HCT116 (cell line): Measurements from ENCODE around the gene PJA2. TPM values are rescaled to one million over a fixed set of nuclear protein-coding genes. Genes with fewer than 3 reads are reported as not detected.

Experiments
- ATAC-seq: fragments of 200-7000 bp; cut with Tn5 transposase; 2 replicates; pipeline ENCODE4 v1.9.1; 2020; ENCODE audit warnings: mild to moderate bottlenecking, moderate library complexity
- BruUV-seq: library from RNA; stranded (reverse); fragments of 400-500 nt; replicated peaks from 2 replicates; lab custom pipeline; 2021; lab: Mats Ljungman, UMichigan
- CTCF ChIA-PET: fragments of 300-600 bp; sonication (Branson Sonifier 250); formaldehyde crosslinking; loops from one replicate; lab custom pipeline; 2021; ENCODE audit warnings: antibody characterized with exemption; lab: Charles Lee
- POLR2A ChIA-PET: fragments of 300-600, 350-600 bp; sonication (Branson Sonifier 250); formaldehyde crosslinking; loops from one replicate; lab custom pipeline; 2021; ENCODE audit warnings: antibody characterized with exemption; lab: Charles Lee
- RAD21 ChIA-PET, 2 experiments: fragments of 300-600 bp; sonication (Branson Sonifier 250); formaldehyde crosslinking; loops; one replicate each; lab custom pipeline; 2023; ENCODE audit warnings: low total read pairs in 2 of 2; ENCODE audit not compliant: uncharacterized antibody in 2 of 2, unreplicated experiment in 2 of 2, low non-redundant PET in 1 of 2; lab: Charles Lee
- DNase-seq: peaks from one replicate; pipeline ENCODE4 v3.0.0-alpha.2; 2010; ENCODE audit warnings: low read depth, low spot score
- H2AFZ ChIP-seq: fragments of 200-600 bp; shearing (Covaris generic), sonication (generic); 2 replicates; pipeline ENCODE4 v1.6.1; 2017; ENCODE audit warnings: low read depth, mixed run types, mixed read lengths, antibody characterized with exemption, low read length; ENCODE audit not compliant: poor library complexity, severe bottlenecking
- H3K27ac ChIP-seq: 2 replicates; pipeline ENCODE4 v1.5.1; 2012; ENCODE audit warnings: low read depth, low read length
- H3K27me3 ChIP-seq: fragments of 200-600 bp; sonication (generic); 2 replicates; pipeline ENCODE4 v1.6.1; 2016; ENCODE audit warnings: mixed run types, low read length, mixed read lengths; ENCODE audit not compliant: insufficient read depth
- H3K36me3 ChIP-seq, 2 experiments: fragments of 200-500 bp in 1 of 2; fragments of 200-600 bp in 1 of 2; sonication (Bioruptor generic) in 1 of 2; sonication (generic) in 1 of 2; 2 replicates each; pipeline versions ENCODE4 v1.5.1 to v1.6.1; 2014 to 2016; ENCODE audit warnings: low read length in 2 of 2, inconsistent platforms in 1 of 2, mixed read lengths in 1 of 2, mixed run types in 1 of 2; ENCODE audit not compliant: insufficient read depth in 2 of 2, control insufficient read depth in 1 of 2
- H3K4me1 ChIP-seq, 2 experiments: fragments of 200-600 bp in 1 of 2; sonication (generic) in 1 of 2; 2 replicates each; pipeline versions ENCODE4 v1.5.1 to v1.6.1; 2012 to 2017; ENCODE audit warnings: low read length in 2 of 2, inconsistent platforms in 1 of 2, mild to moderate bottlenecking in 1 of 2, mixed read lengths in 1 of 2, mixed run types in 1 of 2, moderate library complexity in 1 of 2; ENCODE audit not compliant: insufficient read depth in 2 of 2, control insufficient read depth in 1 of 2
- H3K4me2 ChIP-seq: fragments of 200-600 bp; sonication (generic); 2 replicates; pipeline ENCODE4 v1.6.1; 2017; ENCODE audit warnings: mixed run types, low read length, mixed read lengths
- H3K4me3 ChIP-seq, 2 experiments: fragments of 200-600 bp in 1 of 2; sonication (generic) in 1 of 2; replicated peaks in 1 of 2; 2 replicates each; pipeline ENCODE4 v1.5.1; 2011 to 2016; ENCODE audit warnings: low read length in 2 of 2, control low read depth in 1 of 2, low read depth in 1 of 2, mild to moderate bottlenecking in 1 of 2, mixed read lengths in 1 of 2, mixed run types in 1 of 2
- H3K79me2 ChIP-seq: fragments of 200-600 bp; sonication (generic); 2 replicates; pipeline ENCODE4 v1.6.1; 2017; ENCODE audit warnings: mild to moderate bottlenecking, mixed run types, low read length, moderate library complexity, mixed read lengths; ENCODE audit not compliant: insufficient read depth
- H3K9ac ChIP-seq: fragments of 200-600 bp; sonication (generic); 2 replicates; pipeline ENCODE4 v1.6.1; 2016; ENCODE audit warnings: low read length, mixed read lengths
- H3K9me2 ChIP-seq: fragments of 200-600 bp; sonication (generic), shearing (Covaris generic); 2 replicates; pipeline ENCODE4 v1.6.1; 2017; ENCODE audit warnings: mixed run types, mild to moderate bottlenecking, moderate library complexity; ENCODE audit not compliant: insufficient read depth
- H3K9me3 ChIP-seq, 2 experiments: fragments of 200-500 bp in 1 of 2; fragments of 200-600 bp in 1 of 2; sonication (Bioruptor generic) in 1 of 2; sonication (generic) in 1 of 2; 2 replicates each; pipeline ENCODE4 v1.6.1; 2014 to 2017; ENCODE audit warnings: low read length in 2 of 2, mixed read lengths in 2 of 2, inconsistent platforms in 1 of 2, low read depth in 1 of 2, mild to moderate bottlenecking in 1 of 2, mixed run types in 1 of 2, moderate library complexity in 1 of 2; ENCODE audit not compliant: control insufficient read depth in 1 of 2, insufficient read depth in 1 of 2
- H4K20me1 ChIP-seq: fragments of 200-600 bp; sonication (generic), shearing (Covaris generic); 2 replicates; pipeline ENCODE4 v1.6.1; 2017; ENCODE audit warnings: mixed run types, mild to moderate bottlenecking, moderate library complexity; ENCODE audit not compliant: insufficient read depth
- CBX3 ChIP-seq: IDR thresholded peaks from 2 replicates; pipeline ENCODE4 v1.6.1; 2012; ENCODE audit warnings: low read depth
- EGR1 ChIP-seq: IDR thresholded peaks from 2 replicates; pipeline ENCODE4 v1.6.1; 2012; ENCODE audit warnings: low read depth
- ELF1 ChIP-seq: IDR thresholded peaks from 2 replicates; pipeline ENCODE4 v1.6.1; 2012; ENCODE audit warnings: low read depth, borderline replicate concordance
- EZH2phosphoT487 ChIP-seq: fragments of 200-600 bp; IDR thresholded peaks from 2 replicates; pipeline ENCODE4 v1.6.1; 2018; ENCODE audit warnings: antibody characterized with exemption, borderline replicate concordance
- FOSL1 ChIP-seq: IDR thresholded peaks from 2 replicates; pipeline ENCODE4 v1.6.1; 2012; ENCODE audit warnings: low read depth
- POLR2AphosphoS5 ChIP-seq: IDR thresholded peaks from 2 replicates; pipeline ENCODE4 v1.6.1; 2011; ENCODE audit warnings: mild to moderate bottlenecking, low read depth, low read length, moderate library complexity
- RAD21 ChIP-seq: IDR thresholded peaks from 2 replicates; pipeline ENCODE4 v1.6.1; 2012; ENCODE audit warnings: low read depth, mild to moderate bottlenecking
- TCF7L2 ChIP-seq: IDR thresholded peaks from 2 replicates; pipeline ENCODE4 v1.7.0; 2011; ENCODE audit warnings: borderline replicate concordance, inconsistent platforms; ENCODE audit not compliant: insufficient read depth, insufficient read length; ENCODE audit errors: extremely low read depth
- intact Hi-C: fragments of 100-400 bp; cut with micrococcal nuclease; formaldehyde crosslinking; loops from 2 replicates; pipeline ENCODE4 v1.10.0; 2022
- total RNA-seq: library from RNA; stranded (reverse); gene quantifications from one replicate; pipeline ENCODE4 v1.2.1, GENCODE V29; 2021; ENCODE audit not compliant: unreplicated experiment
- TF ChIP-seq, protein P1 (sequence below), 3 experiments: fragments of 200-600 bp in 1 of 3; sonication (generic) in 1 of 3; IDR thresholded peaks in 2 of 3; conservative IDR thresholded peaks in 1 of 3; 2 replicates each; pipeline ENCODE4 v1.5.1; 2012 to 2017; ENCODE audit warnings: low read depth in 2 of 3, low read length in 2 of 3, antibody characterized with exemption in 1 of 3, borderline replicate concordance in 1 of 3, control low read depth in 1 of 3, mild to moderate bottlenecking in 1 of 3, mixed read lengths in 1 of 3, mixed run types in 1 of 3, moderate library complexity in 1 of 3; ENCODE audit not compliant: insufficient read depth in 1 of 3
- TF ChIP-seq, protein P2 (sequence below): IDR thresholded peaks from 2 replicates; pipeline ENCODE4 v1.6.1; 2012; ENCODE audit warnings: low read depth

The PJA2 gene
- total RNA-seq, 1 experiment from 2014 or later = 38.4 TPM

GRCh38 chr5:109304309-109304708 lies 105.5 kb downstream of the PJA2 start:
- DNase-seq (no peak), ATAC-seq (no peak)
- Histone ChIP-seq H3K79me2 (no peaks in the 10 kb centered on the region), H2AFZ (no peak overlapping the region), H3K9me2 (no peaks in the 10 kb centered on the region), H3K9me3 (no peaks in the 10 kb centered on the region), H3K9ac (no peak overlapping the region), H3K36me3 (no peaks in the 10 kb centered on the region), H3K4me2 (no peak overlapping the region), H3K27me3 (no peaks in the 10 kb centered on the region), H3K27ac (no peak overlapping the region), H4K20me1 (no peaks in the 10 kb centered on the region), H3K4me3 (no peak overlapping the region), H3K4me1 (no peaks in the 10 kb centered on the region)
- ChIA-PET POLR2A (no interaction called here), RAD21 (no interaction called here), CTCF (no interaction called here)
- intact Hi-C loops = no loop called here
- no peak for TF ChIP-seq EZH2phosphoT487
- peak; percentile 51; the same call in 1 of the 2 replicates for TF ChIP-seq RAD21
- TF ChIP-seq, protein P1, sequence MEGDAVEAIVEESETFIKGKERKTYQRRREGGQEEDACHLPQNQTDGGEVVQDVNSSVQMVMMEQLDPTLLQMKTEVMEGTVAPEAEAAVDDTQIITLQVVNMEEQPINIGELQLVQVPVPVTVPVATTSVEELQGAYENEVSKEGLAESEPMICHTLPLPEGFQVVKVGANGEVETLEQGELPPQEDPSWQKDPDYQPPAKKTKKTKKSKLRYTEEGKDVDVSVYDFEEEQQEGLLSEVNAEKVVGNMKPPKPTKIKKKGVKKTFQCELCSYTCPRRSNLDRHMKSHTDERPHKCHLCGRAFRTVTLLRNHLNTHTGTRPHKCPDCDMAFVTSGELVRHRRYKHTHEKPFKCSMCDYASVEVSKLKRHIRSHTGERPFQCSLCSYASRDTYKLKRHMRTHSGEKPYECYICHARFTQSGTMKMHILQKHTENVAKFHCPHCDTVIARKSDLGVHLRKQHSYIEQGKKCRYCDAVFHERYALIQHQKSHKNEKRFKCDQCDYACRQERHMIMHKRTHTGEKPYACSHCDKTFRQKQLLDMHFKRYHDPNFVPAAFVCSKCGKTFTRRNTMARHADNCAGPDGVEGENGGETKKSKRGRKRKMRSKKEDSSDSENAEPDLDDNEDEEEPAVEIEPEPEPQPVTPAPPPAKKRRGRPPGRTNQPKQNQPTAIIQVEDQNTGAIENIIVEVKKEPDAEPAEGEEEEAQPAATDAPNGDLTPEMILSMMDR (IDR thresholded peaks at IDR 0.05 in 2 of 3, conservative IDR thresholded peaks at IDR 0.05 in 1 of 3; ENCODE audit: borderline replicate concordance in 1 of 3, insufficient read depth in 1 of 3, low read depth in 2 of 3, low read length in 2 of 3) = peak in 1 of 3 experiments; percentile 13; a peak in 1 of 6 replicates
- BruUV-seq = no TSS peak

DNA sequence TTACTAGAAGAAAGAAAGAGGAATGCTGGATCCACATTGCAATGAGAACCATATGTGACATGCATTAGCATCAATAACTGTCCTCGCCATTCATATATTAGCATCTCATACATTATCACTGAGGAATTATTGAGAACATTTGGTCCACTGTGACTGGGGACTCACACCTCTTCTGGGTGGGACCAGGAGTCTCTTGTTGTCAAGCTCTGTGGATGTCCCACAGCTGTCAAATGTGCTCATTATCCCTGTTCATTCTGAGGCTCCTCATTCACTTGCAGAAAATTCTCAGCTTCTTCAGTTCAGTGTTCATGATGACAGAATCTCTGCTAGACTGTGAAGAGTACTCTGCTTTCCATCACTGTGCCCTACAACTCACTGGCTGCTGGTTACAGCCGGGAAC lies 109.4 kb downstream of the PJA2 start:
- no peak for DNase-seq
- ChIA-PET CTCF (no interaction called here), POLR2A (no interaction called here), RAD21 (no interaction called here)
- no TSS peak for BruUV-seq
- H3K79me2 ChIP-seq = no peaks in the 10 kb centered on the region
- no peak overlapping the region for H3K4me2 ChIP-seq
- H3K9ac ChIP-seq = no peak overlapping the region
- no peaks in the 10 kb centered on the region for H4K20me1 ChIP-seq
- intact Hi-C loops = no loop called here
- no peaks in the 10 kb centered on the region for H3K4me1 ChIP-seq
- no peaks in the 10 kb centered on the region for H3K27me3 ChIP-seq
- ATAC-seq = no peak
- no peak overlapping the region for H3K4me3 ChIP-seq
- no peak overlapping the region for H2AFZ ChIP-seq
- no peaks in the 10 kb centered on the region for H3K9me2 ChIP-seq
- no peaks in the 10 kb centered on the region for H3K9me3 ChIP-seq
- H3K27ac ChIP-seq = no peak overlapping the region
- H3K36me3 ChIP-seq = no peaks in the 10 kb centered on the region
- TF ChIP-seq, protein P2, sequence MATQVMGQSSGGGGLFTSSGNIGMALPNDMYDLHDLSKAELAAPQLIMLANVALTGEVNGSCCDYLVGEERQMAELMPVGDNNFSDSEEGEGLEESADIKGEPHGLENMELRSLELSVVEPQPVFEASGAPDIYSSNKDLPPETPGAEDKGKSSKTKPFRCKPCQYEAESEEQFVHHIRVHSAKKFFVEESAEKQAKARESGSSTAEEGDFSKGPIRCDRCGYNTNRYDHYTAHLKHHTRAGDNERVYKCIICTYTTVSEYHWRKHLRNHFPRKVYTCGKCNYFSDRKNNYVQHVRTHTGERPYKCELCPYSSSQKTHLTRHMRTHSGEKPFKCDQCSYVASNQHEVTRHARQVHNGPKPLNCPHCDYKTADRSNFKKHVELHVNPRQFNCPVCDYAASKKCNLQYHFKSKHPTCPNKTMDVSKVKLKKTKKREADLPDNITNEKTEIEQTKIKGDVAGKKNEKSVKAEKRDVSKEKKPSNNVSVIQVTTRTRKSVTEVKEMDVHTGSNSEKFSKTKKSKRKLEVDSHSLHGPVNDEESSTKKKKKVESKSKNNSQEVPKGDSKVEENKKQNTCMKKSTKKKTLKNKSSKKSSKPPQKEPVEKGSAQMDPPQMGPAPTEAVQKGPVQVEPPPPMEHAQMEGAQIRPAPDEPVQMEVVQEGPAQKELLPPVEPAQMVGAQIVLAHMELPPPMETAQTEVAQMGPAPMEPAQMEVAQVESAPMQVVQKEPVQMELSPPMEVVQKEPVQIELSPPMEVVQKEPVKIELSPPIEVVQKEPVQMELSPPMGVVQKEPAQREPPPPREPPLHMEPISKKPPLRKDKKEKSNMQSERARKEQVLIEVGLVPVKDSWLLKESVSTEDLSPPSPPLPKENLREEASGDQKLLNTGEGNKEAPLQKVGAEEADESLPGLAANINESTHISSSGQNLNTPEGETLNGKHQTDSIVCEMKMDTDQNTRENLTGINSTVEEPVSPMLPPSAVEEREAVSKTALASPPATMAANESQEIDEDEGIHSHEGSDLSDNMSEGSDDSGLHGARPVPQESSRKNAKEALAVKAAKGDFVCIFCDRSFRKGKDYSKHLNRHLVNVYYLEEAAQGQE = no peak
- no peak for TF ChIP-seq CBX3
- TF ChIP-seq POLR2AphosphoS5 = no peak
- TF ChIP-seq ELF1 = no peak
- TF ChIP-seq, protein P1 (IDR thresholded peaks at IDR 0.05 in 2 of 3, conservative IDR thresholded peaks at IDR 0.05 in 1 of 3; ENCODE audit: borderline replicate concordance in 1 of 3, insufficient read depth in 1 of 3, low read depth in 2 of 3, low read length in 2 of 3) = no peak
- TF ChIP-seq FOSL1 = no peak
- no peak for TF ChIP-seq TCF7L2
- TF ChIP-seq EGR1 = no peak
- TF ChIP-seq EZH2phosphoT487 = no peak
